ENCODE data around the gene PFKP. TPM values are rescaled to one million over a fixed set of nuclear protein-coding genes. Genes with fewer than 3 reads are reported as not detected.

PFKP gene
- total RNA-seq, 1 donor from 2014 or later = 361 TPM

- H3K27me3 ChIP-seq (ENCODE audit: insufficient read depth, low read length) = no peaks in the 10 kb centered on the region
- H3K27me3 Mint-ChIP-seq (ENCODE audit: low read depth, unreplicated experiment) = no peaks in the 10 kb centered on the region
- peak overlapping the region; percentile 61 for H2AFZ ChIP-seq (ENCODE audit: low read depth, low read length)
- H3K4me3 Mint-ChIP-seq (ENCODE audit: unreplicated experiment) = no peak overlapping the region
- FAIRE-seq (no peak), DNase-seq (ENCODE audit: low read depth) (no peak)
- H3K9ac ChIP-seq (ENCODE audit: low read length) = no peak overlapping the region
- no peaks in the 10 kb centered on the region for H4K20me1 ChIP-seq (ENCODE audit: insufficient read depth, low read length)
- no peak overlapping the region for H3K4me3 ChIP-seq (ENCODE audit: insufficient read depth, low read depth, low read length)
- H3K9me3 ChIP-seq (ENCODE audit: insufficient read depth, low read depth, low read length) = no peaks in the 10 kb centered on the region
- no peak overlapping the region for H3K27ac ChIP-seq (ENCODE audit: low read depth, low read length)
- TF ChIP-seq EZH2 (IDR thresholded peaks at IDR 0.05; ENCODE audit: insufficient read depth, low read length) (no peak), CTCF (IDR thresholded peaks at IDR 0.05; ENCODE audit: insufficient read depth, low read depth, low read length) (no peak)
- H3K4me1 ChIP-seq (ENCODE audit: insufficient read depth, low read length) = peaks cover 4% of the 10 kb centered on the region
- no peak overlapping the region for H3K4me2 ChIP-seq (ENCODE audit: low read length)
- peaks cover 3% of the 10 kb centered on the region for H3K9me3 Mint-ChIP-seq (ENCODE audit: unreplicated experiment)
- no peaks in the 10 kb centered on the region for H3K79me2 ChIP-seq (ENCODE audit: insufficient read depth, low read length)
- H3K27ac Mint-ChIP-seq (ENCODE audit: unreplicated experiment) = peak overlapping the region; percentile 20
- H3K36me3 ChIP-seq (ENCODE audit: insufficient read depth, low read length) = no peaks in the 10 kb centered on the region
- H3K4me1 Mint-ChIP-seq (ENCODE audit: low read depth, unreplicated experiment) = peaks cover 29% of the 10 kb centered on the region
- no peaks in the 10 kb centered on the region for H3K36me3 Mint-ChIP-seq (ENCODE audit: low read depth, unreplicated experiment)
Observed at GRCh38 chr10:3054183-3054850, 13.0 kb upstream of the PFKP start.

- no peaks in the 10 kb centered on the region for H3K27me3 Mint-ChIP-seq (ENCODE audit: low read depth, unreplicated experiment)
- H3K4me2 ChIP-seq (ENCODE audit: low read length) = no peak overlapping the region
- peaks cover 29% of the 10 kb centered on the region for H3K4me1 Mint-ChIP-seq (ENCODE audit: low read depth, unreplicated experiment)
- H3K27ac Mint-ChIP-seq (ENCODE audit: unreplicated experiment) = no peak overlapping the region
- peaks cover 3% of the 10 kb centered on the region for H3K9me3 Mint-ChIP-seq (ENCODE audit: unreplicated experiment)
- H3K36me3 Mint-ChIP-seq (ENCODE audit: low read depth, unreplicated experiment) = no peaks in the 10 kb centered on the region
- no peak overlapping the region for H3K4me3 Mint-ChIP-seq (ENCODE audit: unreplicated experiment)
- DNase-seq (ENCODE audit: low read depth) = no peak
- H4K20me1 ChIP-seq (ENCODE audit: insufficient read depth, low read length) = no peaks in the 10 kb centered on the region
- no peak overlapping the region for H3K9ac ChIP-seq (ENCODE audit: low read length)
- no peaks in the 10 kb centered on the region for H3K79me2 ChIP-seq (ENCODE audit: insufficient read depth, low read length)
- H3K9me3 ChIP-seq (ENCODE audit: insufficient read depth, low read depth, low read length) = no peaks in the 10 kb centered on the region
- FAIRE-seq = no peak
- TF ChIP-seq EZH2 (IDR thresholded peaks at IDR 0.05; ENCODE audit: insufficient read depth, low read length) (no peak), CTCF (IDR thresholded peaks at IDR 0.05; ENCODE audit: insufficient read depth, low read depth, low read length) (no peak)
- H3K27ac ChIP-seq (ENCODE audit: low read depth, low read length) = no peak overlapping the region
- no peak overlapping the region for H2AFZ ChIP-seq (ENCODE audit: low read depth, low read length)
- H3K36me3 ChIP-seq (ENCODE audit: insufficient read depth, low read length) = no peaks in the 10 kb centered on the region
- no peaks in the 10 kb centered on the region for H3K27me3 ChIP-seq (ENCODE audit: insufficient read depth, low read length)
- no peak overlapping the region for H3K4me3 ChIP-seq (ENCODE audit: insufficient read depth, low read depth, low read length)
- peaks cover 4% of the 10 kb centered on the region for H3K4me1 ChIP-seq (ENCODE audit: insufficient read depth, low read length)
Observed at GRCh38 chr10:3054851-3055199, 12.5 kb upstream of the PFKP start.

- Histone ChIP-seq H3K4me2 (ENCODE audit: low read length) (peak overlapping the region; percentile 78), H4K20me1 (ENCODE audit: insufficient read depth, low read length) (no peaks in the 10 kb centered on the region), H3K9me3 (ENCODE audit: insufficient read depth, low read depth, low read length) (no peaks in the 10 kb centered on the region), H3K4me1 (ENCODE audit: insufficient read depth, low read length) (peaks cover 4% of the 10 kb centered on the region), H3K27me3 (ENCODE audit: insufficient read depth, low read length) (no peaks in the 10 kb centered on the region), H3K9ac (ENCODE audit: low read length) (peak overlapping the region; percentile 60), H3K27ac (ENCODE audit: low read depth, low read length) (no peak overlapping the region), H2AFZ (ENCODE audit: low read depth, low read length) (peak overlapping the region; percentile 39), H3K36me3 (ENCODE audit: insufficient read depth, low read length) (no peaks in the 10 kb centered on the region), H3K79me2 (ENCODE audit: insufficient read depth, low read length) (no peaks in the 10 kb centered on the region), H3K4me3 (ENCODE audit: insufficient read depth, low read depth, low read length) (no peak overlapping the region)
- Mint-ChIP-seq H3K4me1 (ENCODE audit: low read depth, unreplicated experiment) (peaks cover 29% of the 10 kb centered on the region), H3K27ac (ENCODE audit: unreplicated experiment) (peak overlapping the region; percentile 97), H3K4me3 (ENCODE audit: unreplicated experiment) (no peak overlapping the region), H3K9me3 (ENCODE audit: unreplicated experiment) (peaks cover 3% of the 10 kb centered on the region), H3K36me3 (ENCODE audit: low read depth, unreplicated experiment) (no peaks in the 10 kb centered on the region), H3K27me3 (ENCODE audit: low read depth, unreplicated experiment) (no peaks in the 10 kb centered on the region)
- DNase-seq (ENCODE audit: low read depth) (peak; percentile 37), FAIRE-seq (no peak)
- no peak for TF ChIP-seq CTCF (IDR thresholded peaks at IDR 0.05; ENCODE audit: insufficient read depth, low read depth, low read length)
- TF ChIP-seq EZH2 (IDR thresholded peaks at IDR 0.05; ENCODE audit: insufficient read depth, low read length) = no peak
Observed at GRCh38 chr10:3056280-3057037, 10.9 kb upstream of the PFKP start.

Measured in astrocyte (in vitro differentiated cells and primary cell).